ENCODE data around the gene ZNF221.
"Not testable (repeated sequence)": the region's sequence is repeated elsewhere in the genome, so short reads cannot be mapped to it uniquely, and the experiment has no call there.

ZNF221 gene

GRCh38 chr19:43950834-43951645 lies at the start of gene ZNF221:
TSS of gene ZNF221 (plus strand) at chr19:43951228. CDS start at chr19:43962727, 11,499 bp downstream.
- peak; percentile 97 for DNase-seq

DNA sequence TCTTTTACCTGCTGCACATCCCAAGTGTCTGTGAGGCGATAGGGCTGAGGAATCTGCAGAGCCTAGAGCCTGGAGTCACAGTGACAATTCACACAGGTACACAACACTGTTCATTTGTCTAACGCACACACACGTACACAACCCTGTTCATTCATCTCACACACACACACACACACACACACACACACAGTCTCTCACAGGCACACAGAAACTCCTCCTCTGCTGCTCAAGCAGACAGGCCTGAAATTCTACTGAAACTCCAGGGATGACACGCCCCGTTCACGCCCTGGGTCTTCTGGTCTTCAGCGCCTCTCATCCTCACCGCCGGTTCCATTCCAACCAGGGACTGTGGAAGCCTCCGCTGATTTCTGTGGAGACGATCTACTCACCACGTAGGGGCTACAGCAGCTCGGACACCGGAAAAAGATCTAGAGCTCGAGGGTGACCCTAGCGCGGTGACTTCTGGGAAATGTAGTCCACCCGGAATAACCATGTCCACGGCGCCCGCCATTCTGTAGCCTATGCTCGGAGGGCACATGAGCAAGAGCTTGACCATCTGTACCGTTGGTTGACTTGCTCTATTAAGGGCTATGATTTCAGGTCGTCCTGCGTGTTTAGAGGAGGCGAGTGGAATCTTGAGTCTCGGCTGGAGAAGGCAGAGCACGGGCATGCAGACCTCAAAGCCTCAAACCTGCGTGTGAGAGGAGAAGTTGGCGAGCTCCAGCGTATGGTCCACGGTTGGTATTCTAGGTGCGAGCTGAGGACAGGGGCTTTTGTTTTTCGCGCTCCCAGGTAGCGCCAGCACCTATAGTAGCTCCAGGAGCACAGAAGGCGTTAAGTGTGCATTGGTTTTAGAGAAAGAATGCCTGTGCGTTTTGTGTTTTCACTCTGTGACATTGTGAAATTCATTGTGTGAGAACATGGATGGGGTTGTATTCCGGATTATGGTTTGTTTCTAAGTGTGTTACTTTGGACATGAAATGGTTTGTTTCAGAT lies 49.3 kb upstream of the ZNF221 start:
- peak; percentile 88 for DNase-seq

GRCh38 chr19:43902399-43902798 lies 48.6 kb upstream of the ZNF221 start:
- DNase-seq = no peak

- no peak for DNase-seq
Observed at GRCh38 chr19:43905897-43906296, 45.1 kb upstream of the ZNF221 start.

GRCh38 chr19:43906774-43907173 lies 44.3 kb upstream of the ZNF221 start:
- no peak for DNase-seq

DNA sequence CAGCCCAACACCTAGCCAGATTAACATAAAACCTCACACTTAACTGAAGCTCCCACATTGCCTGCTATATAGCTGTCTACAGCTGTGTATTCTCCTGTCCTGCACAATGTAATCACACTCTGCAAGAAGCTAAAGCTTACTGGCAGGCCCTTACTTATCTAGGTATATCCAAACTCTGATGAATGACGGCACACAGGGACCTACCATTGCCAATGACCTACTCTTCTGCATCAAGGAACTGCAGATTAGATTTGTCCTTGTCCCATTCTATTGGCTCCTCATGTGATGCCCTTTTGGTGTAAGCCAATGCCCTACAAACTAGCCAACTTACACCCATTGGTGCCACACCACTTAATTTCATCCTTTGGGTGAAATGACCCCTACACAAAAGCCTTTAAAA lies 42.4 kb upstream of the ZNF221 start:
- no peak for DNase-seq

- no peak for DNase-seq
Observed at GRCh38 chr19:43910884-43911283, 40.1 kb upstream of the ZNF221 start.

GRCh38 chr19:43913383-43913782 lies 37.6 kb upstream of the ZNF221 start:
- DNase-seq = no peak

GRCh38 chr19:43914051-43914450 lies 37.0 kb upstream of the ZNF221 start:
- DNase-seq = no peak

DNA sequence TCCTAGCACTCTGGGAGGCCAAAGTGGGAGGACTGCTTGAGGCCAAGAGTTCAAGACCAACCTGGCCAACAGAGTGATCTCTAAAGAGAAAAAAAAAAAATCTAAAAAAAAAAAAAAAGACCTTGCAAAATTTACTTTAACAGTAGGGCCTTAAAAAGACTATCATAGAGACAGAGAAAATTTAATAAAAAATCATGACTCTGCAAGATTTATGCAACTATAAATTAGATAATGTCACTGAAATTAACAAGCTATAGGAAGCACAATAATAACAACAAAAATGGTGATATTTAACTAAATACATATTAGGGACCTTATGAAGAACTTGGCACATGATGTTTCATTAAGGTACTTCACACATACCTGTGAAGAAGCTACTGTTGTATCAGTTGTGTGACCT lies 27.2 kb upstream of the ZNF221 start:
- no peak for DNase-seq

- DNase-seq = no peak
Observed at GRCh38 chr19:43928820-43929219, 22.2 kb upstream of the ZNF221 start.

DNA sequence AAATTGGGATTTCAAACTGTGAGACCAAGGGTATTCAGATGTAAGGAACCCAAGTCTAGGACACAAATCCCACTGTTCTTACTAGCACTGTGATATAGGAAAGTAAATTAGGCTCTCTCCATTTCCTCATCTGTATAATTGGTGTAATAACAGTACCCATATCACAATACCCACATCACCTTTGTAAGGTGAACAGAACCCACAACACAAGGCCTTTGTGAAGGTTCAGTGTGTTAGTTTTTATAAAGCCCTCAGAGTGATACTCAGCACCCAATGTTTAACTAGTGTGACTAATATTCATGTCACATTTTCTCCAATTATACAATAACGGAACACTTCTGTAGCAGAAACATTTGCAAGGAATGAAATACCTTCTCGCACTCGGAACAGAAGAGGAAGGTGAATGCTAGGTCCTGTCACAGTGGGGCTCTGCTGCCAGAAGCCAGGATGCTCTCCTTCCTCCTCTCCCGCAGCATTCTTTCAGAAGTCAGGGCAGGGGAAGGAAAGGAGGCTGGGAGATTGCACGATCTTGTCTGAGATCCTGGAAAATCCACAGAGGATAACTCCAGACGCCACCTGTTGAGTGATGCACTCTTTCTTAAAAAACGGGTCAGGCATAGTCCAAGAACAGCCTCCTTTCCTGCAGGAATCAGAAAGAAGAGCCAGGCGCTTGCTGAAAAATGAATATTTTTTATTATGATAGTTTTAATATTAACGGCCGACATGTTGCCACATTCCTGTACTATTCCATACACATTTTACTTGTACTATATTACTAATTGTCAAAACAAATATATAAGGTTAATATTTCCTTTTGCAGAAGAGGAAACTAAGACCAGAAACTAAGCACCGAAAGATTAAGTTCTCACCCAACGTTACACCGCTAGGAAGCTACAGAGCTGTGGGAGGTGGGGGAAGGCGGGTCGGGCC lies 16.7 kb upstream of the ZNF221 start:
- DNase-seq = peak; percentile 14

GRCh38 chr19:43934985-43935708 lies 15.9 kb upstream of the ZNF221 start, which contains the start of gene ZNF45:
TSS of gene ZNF45 (minus strand) at chr19:43935282. CDS start at chr19:43922185, 13,097 bp downstream.
- DNase-seq = peak; percentile 97

DNA sequence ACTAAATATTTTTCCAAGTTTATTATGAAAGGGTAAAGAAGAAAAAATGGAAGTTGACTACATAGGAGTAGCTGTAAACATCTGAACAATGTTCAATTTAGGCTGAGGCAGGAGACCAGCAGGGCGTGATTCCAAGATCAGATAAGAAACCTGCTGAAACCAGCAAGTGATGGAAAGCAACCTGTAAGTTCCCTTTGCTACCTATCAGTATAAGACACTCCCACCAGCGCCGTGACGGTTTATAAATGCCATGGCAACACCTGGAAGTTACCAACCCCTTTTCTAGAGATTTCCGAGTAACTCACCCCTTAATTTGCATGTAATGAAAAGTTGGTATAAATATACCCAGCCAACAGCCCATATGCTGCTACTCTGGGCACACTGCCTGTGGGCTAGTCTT lies 14.8 kb upstream of the ZNF221 start:
- no peak for DNase-seq

- DNase-seq = no peak
Observed at GRCh38 chr19:43939557-43940260, 11.3 kb upstream of the ZNF221 start.

- no peak for DNase-seq
Observed at GRCh38 chr19:43940719-43941118, 10.3 kb upstream of the ZNF221 start.

GRCh38 chr19:43941209-43941608 lies 9.8 kb upstream of the ZNF221 start:
- no peak for DNase-seq

- not testable (repeated sequence) for DNase-seq
Observed at GRCh38 chr19:43947412-43947811, 3.6 kb upstream of the ZNF221 start.

GRCh38 chr19:43949803-43950202 lies 1.2 kb upstream of the ZNF221 start:
- not testable (repeated sequence) for DNase-seq

DNA sequence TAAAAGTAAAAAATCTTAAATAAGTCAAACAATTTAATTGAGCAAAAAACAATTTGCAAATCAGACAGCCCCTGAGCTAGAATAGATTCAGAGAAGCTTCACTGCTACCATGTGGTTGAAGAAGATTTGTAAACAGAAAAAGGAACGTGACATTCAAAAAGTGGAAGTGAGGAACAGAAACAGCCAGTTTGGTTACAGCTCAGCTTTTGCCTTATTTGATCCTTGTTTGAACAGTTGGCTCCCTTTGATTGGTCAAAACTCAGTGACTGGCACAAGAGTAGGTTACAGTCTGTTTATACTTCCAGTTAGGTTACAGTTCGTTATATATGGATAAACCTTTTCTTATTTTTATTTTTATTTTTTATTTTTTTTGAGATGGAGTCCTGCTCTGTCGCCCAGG lies 5.8 kb downstream of the ZNF221 start:
- no peak for DNase-seq

DNA sequence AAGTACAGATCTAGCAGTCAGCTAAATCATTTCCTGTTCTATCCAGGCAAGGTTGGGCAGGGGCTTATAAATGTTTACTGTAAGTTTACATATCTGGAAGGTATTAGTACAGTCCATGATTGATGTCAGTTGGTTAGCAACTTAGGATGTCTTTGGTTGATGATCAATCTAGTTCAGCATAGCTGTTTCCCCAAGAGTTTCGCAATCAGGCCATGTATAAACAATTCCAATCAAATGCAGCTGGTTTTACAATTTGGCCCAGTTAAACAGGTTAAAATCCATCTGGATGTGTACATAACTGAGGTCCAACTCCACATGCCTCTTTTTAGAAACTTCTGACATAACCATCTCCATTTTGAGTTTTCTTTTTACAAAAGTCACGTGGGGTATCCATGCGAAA lies 6.9 kb downstream of the ZNF221 start:
- DNase-seq = no peak
